Endothelial cell of umbilical vein (primary cell): ENCODE data around the gene LRRIQ1. TPM values are rescaled to one million over a fixed set of nuclear protein-coding genes. Genes with fewer than 3 reads are reported as not detected.
A peak's percentile ranks its signal among the peaks of the same experiment; 100 is the strongest.

ENCODE experiments used
- BruUV-seq: library from RNA; stranded (reverse); fragments of 400-500 nt; replicated peaks from 2 replicates; lab custom pipeline; 2021; lab: Mats Ljungman, UMichigan
- CTCF ChIA-PET: fragments of 300-600, 350-600 bp; sonication (Branson Sonifier 250); formaldehyde crosslinking; loops from one replicate; lab custom pipeline; 2021; ENCODE audit warnings: antibody characterized with exemption, inconsistent platforms; lab: Charles Lee
- POLR2A ChIA-PET: fragments of 300-600, 350-600 bp; sonication (Branson Sonifier 250); formaldehyde crosslinking; loops from one replicate; lab custom pipeline; 2021; ENCODE audit warnings: antibody characterized with exemption, inconsistent platforms; lab: Charles Lee
- DNase-seq: peaks from one replicate; pipeline ENCODE4 v3.0.0-alpha.2; 2011; ENCODE audit warnings: low read depth, low spot score
- FAIRE-seq: peaks from 2 replicates; lab custom pipeline; 2011; peaks lifted over from hg19 to GRCh38; lab: Jason Lieb, UNC
- H2AFZ ChIP-seq: 2 replicates; pipeline ENCODE4 v1.6.0; 2012; ENCODE audit warnings: low read depth, low read length, control low read depth, inconsistent platforms
- H3K27ac ChIP-seq: 2 replicates; pipeline ENCODE4 v1.5.1; 2011; ENCODE audit warnings: low read depth, mild to moderate bottlenecking, control low read depth, low read length, moderate library complexity; ENCODE audit not compliant: insufficient read depth
- H3K27me3 ChIP-seq, 2 experiments: 2 replicates each; pipeline versions ENCODE4 v1.6.0 to v1.6.1; 2011; ENCODE audit warnings: low read length in 2 of 2, mixed read lengths in 1 of 2; ENCODE audit not compliant: control insufficient read depth in 2 of 2, insufficient read depth in 2 of 2
- H3K36me3 ChIP-seq, 2 experiments: 2 replicates in 1 of 2; 3 replicates in 1 of 2; pipeline ENCODE4 v1.5.1; 2011; ENCODE audit warnings: low read length in 2 of 2, mild to moderate bottlenecking in 1 of 2, moderate library complexity in 1 of 2; ENCODE audit not compliant: control insufficient read depth in 2 of 2, insufficient read depth in 2 of 2; ENCODE audit errors: extremely low read depth in 1 of 2
- H3K4me1 ChIP-seq: 3 replicates; pipeline ENCODE4 v1.5.1; 2011; ENCODE audit warnings: mild to moderate bottlenecking, low read length; ENCODE audit not compliant: control insufficient read depth, insufficient read depth; ENCODE audit errors: extremely low read depth
- H3K4me2 ChIP-seq: 2 replicates; pipeline ENCODE4 v1.6.1; 2011; ENCODE audit warnings: low read length, control low read depth, mixed read lengths; ENCODE audit not compliant: insufficient read depth
- H3K4me3 ChIP-seq, 3 experiments: fragments of 200-600 bp in 1 of 3; sonication (generic), shearing (Covaris generic) in 1 of 3; replicated peaks in 1 of 3; 2 replicates each; pipeline ENCODE4 v1.5.1; 2011 to 2016; ENCODE audit warnings: control low read depth in 3 of 3, low read length in 3 of 3, mild to moderate bottlenecking in 2 of 3, inconsistent platforms in 1 of 3, low read depth in 1 of 3, moderate library complexity in 1 of 3; ENCODE audit not compliant: insufficient read depth in 1 of 3
- H3K79me2 ChIP-seq: 2 replicates; pipeline ENCODE4 v1.6.0; 2012; ENCODE audit warnings: low read length, inconsistent platforms; ENCODE audit not compliant: control insufficient read depth, insufficient read depth
- H3K9ac ChIP-seq: replicated peaks from 2 replicates; pipeline ENCODE3; 2011; ENCODE audit warnings: low read length, control low read depth; ENCODE audit not compliant: insufficient read depth; ENCODE audit errors: extremely low read depth
- H3K9me1 ChIP-seq: replicated peaks from 3 replicates; pipeline ENCODE4 v1.6.0; 2011; ENCODE audit warnings: mild to moderate bottlenecking, low read length; ENCODE audit not compliant: control insufficient read depth, insufficient read depth; ENCODE audit errors: extremely low read depth
- H3K9me3 ChIP-seq: replicated peaks from 2 replicates; pipeline ENCODE4 v1.5.1; 2012; ENCODE audit warnings: low read length, inconsistent platforms; ENCODE audit not compliant: control insufficient read depth, insufficient read depth
- H4K20me1 ChIP-seq: replicated peaks from 2 replicates; pipeline ENCODE3; 2011; ENCODE audit warnings: mild to moderate bottlenecking, low read length; ENCODE audit not compliant: control insufficient read depth, insufficient read depth; ENCODE audit errors: extremely low read depth
- CTCF ChIP-seq, 2 donors: IDR thresholded peaks; 1 replicate in 1 of 2; 2 replicates in 1 of 2; pipeline ENCODE4 v1.5.1; 2011; ENCODE audit warnings: low read length in 2 of 2, mild to moderate bottlenecking in 2 of 2, moderate library complexity in 2 of 2, control low read depth in 1 of 2, inconsistent platforms in 1 of 2, low read depth in 1 of 2; ENCODE audit not compliant: insufficient read depth in 1 of 2; ENCODE audit errors: extremely low read depth in 1 of 2
- EZH2 ChIP-seq: IDR thresholded peaks from 2 replicates; pipeline ENCODE4 v1.6.1; 2012; ENCODE audit warnings: borderline replicate concordance, low read depth, mild to moderate bottlenecking, moderate library complexity, low read length, inconsistent platforms; ENCODE audit not compliant: severe bottlenecking
- FOS ChIP-seq: IDR thresholded peaks from 2 replicates; pipeline ENCODE4 v1.6.1; 2011; ENCODE audit warnings: mild to moderate bottlenecking, low read length, moderate library complexity, borderline replicate concordance; ENCODE audit not compliant: insufficient read depth
- GATA2 ChIP-seq: IDR thresholded peaks from 2 replicates; pipeline ENCODE4 v1.7.0; 2011; ENCODE audit warnings: low read depth, mild to moderate bottlenecking, moderate library complexity, mixed read lengths, low read length; ENCODE audit not compliant: insufficient read length, insufficient read depth
- JUN ChIP-seq: IDR thresholded peaks from 2 replicates; pipeline ENCODE4 v1.6.1; 2011; ENCODE audit warnings: borderline replicate concordance, low read depth; ENCODE audit not compliant: insufficient read length, insufficient read depth
- MAX ChIP-seq: IDR thresholded peaks from 2 replicates; pipeline ENCODE4 v1.6.1; 2011; ENCODE audit not compliant: insufficient read depth, insufficient read length
- MYC ChIP-seq: IDR thresholded peaks from one replicate; pipeline ENCODE4 v1.6.1; 2011; ENCODE audit warnings: mild to moderate bottlenecking, low read depth, low read length
- POLR2A ChIP-seq: IDR thresholded peaks from 2 replicates; pipeline ENCODE4 v1.6.1; 2012; ENCODE audit warnings: low read depth, mild to moderate bottlenecking, control low read depth, low read length
- POLR2AphosphoS5 ChIP-seq: IDR thresholded peaks from 2 replicates; pipeline ENCODE4 v1.6.1; 2012; ENCODE audit warnings: low read depth, mild to moderate bottlenecking, control low read depth, low read length, moderate library complexity; ENCODE audit not compliant: insufficient read depth
- dilution Hi-C: fragments of 300-500 bp; cut with MboI; formaldehyde crosslinking; loops from one replicate; pipeline ENCODE4 v1.15.0; 2019; ENCODE audit warnings: low sequenced_read_pairs; ENCODE audit not compliant: extremely low pct_ligation_motif_present
- intact Hi-C: fragments of 100-400 bp; cut with micrococcal nuclease; formaldehyde crosslinking; loops from one replicate; pipeline ENCODE4 v1.10.0; 2022
- polyA plus RNA-seq, 4 experiments: library from polyadenylated mRNA; depleted of rRNA in 3 of 4; stranded (reverse) in 3 of 4; unstranded in 1 of 4; fragments of >200 nt; gene quantifications; 2 replicates each; pipeline versions ENCODE4 v1.2.1 to v1.2.3, GENCODE V29; 2011 to 2012; ENCODE audit warnings: missing spikeins in 1 of 4
- total RNA-seq: library from RNA; stranded (reverse); gene quantifications from 2 replicates; pipeline ENCODE4 v1.2.3, GENCODE V29; 2021

LRRIQ1 gene
- total and polyA plus RNA-seq, 2 donors (not counting 3 experiments of a cell fraction or from before 2014, with no cell fraction given) = 0.08 to 0.20 TPM

- Histone ChIP-seq H3K79me2 (no peaks in the 10 kb centered on the region), H3K9ac (no peak overlapping the region), H3K27me3 (no peaks in the 10 kb centered on the region), H3K4me3 (no peak overlapping the region), H2AFZ (no peak overlapping the region), H3K36me3 (no peaks in the 10 kb centered on the region), H3K9me1 (no peaks in the 10 kb centered on the region), H3K9me3 (no peaks in the 10 kb centered on the region), H3K27ac (no peak overlapping the region), H3K4me1 (peaks cover 6% of the 10 kb centered on the region), H4K20me1 (no peaks in the 10 kb centered on the region), H3K4me2 (no peak overlapping the region)
- BruUV-seq = no TSS peak
- ChIA-PET CTCF (interaction anchor here (1.1 to 1.5 kb wide), 2 partner anchors 10 to 11 kb away, joined by 3 to 12 read pairs; no protein-coding TSS in a partner anchor), POLR2A (no interaction called here)
- no peak for TF ChIP-seq POLR2AphosphoS5
- no peak for TF ChIP-seq EZH2
- no peak for TF ChIP-seq POLR2A
- TF ChIP-seq MYC = no peak
- no peak for TF ChIP-seq GATA2
- TF ChIP-seq MAX = no peak
- TF ChIP-seq JUN = no peak
- TF ChIP-seq CTCF (IDR thresholded peaks at IDR 0.05; ENCODE audit: extremely low read depth in 1 of 2, insufficient read depth in 1 of 2, low read depth in 1 of 2, low read length in 2 of 2) = no peak
- TF ChIP-seq FOS = no peak
- DNase-seq (peak; percentile 22), FAIRE-seq (no peak)
- intact Hi-C loops = no loop called here
- dilution Hi-C loops = no loop called here
Measured at GRCh38 chr12:85018098-85018497, 18.1 kb upstream of the LRRIQ1 start.
